Skeletal muscle tissue (tissue), 4 donors: Measurements from ENCODE around the gene TESK2. TPM values are rescaled to one million over a fixed set of nuclear protein-coding genes. Genes with fewer than 3 reads are reported as not detected.
"Not testable (repeated sequence)": the region's sequence is repeated elsewhere in the genome, so short reads cannot be mapped to it uniquely, and the experiment has no call there.

Source experiments
- H3K27ac ChIP-seq: one replicate; pipeline ENCODE4 v1.7.0; 2013; ENCODE audit warnings: mild to moderate bottlenecking, low read depth, low read length, inconsistent platforms
- H3K27me3 ChIP-seq, 3 donors: one replicate each; pipeline ENCODE4 v1.7.0; 2013; ENCODE audit warnings: low read length in 3 of 3; ENCODE audit not compliant: control insufficient read depth in 3 of 3, insufficient read depth in 3 of 3
- H3K36me3 ChIP-seq, 3 donors: one replicate each; pipeline ENCODE4 v1.7.0; 2013; ENCODE audit warnings: low read length in 3 of 3; ENCODE audit not compliant: control insufficient read depth in 3 of 3, insufficient read depth in 3 of 3
- H3K4me1 ChIP-seq, 3 donors: one replicate each; pipeline ENCODE4 v1.7.0; 2013; ENCODE audit warnings: low read length in 3 of 3, mild to moderate bottlenecking in 3 of 3; ENCODE audit not compliant: control insufficient read depth in 3 of 3, insufficient read depth in 3 of 3
- H3K4me3 ChIP-seq, 3 donors: one replicate each; pipeline ENCODE4 v1.7.0; 2013; ENCODE audit warnings: low read length in 3 of 3
- H3K9ac ChIP-seq, 3 donors: one replicate each; pipeline ENCODE4 v1.7.0; 2013; ENCODE audit warnings: low read length in 3 of 3, mild to moderate bottlenecking in 3 of 3, moderate library complexity in 2 of 3, low read depth in 1 of 3
- H3K9me3 ChIP-seq, 3 donors: one replicate each; pipeline ENCODE4 v1.7.0; 2013; ENCODE audit warnings: low read length in 3 of 3; ENCODE audit not compliant: control insufficient read depth in 3 of 3
- total RNA-seq: library from RNA; depleted of rRNA; stranded (reverse); fragments of >200 nt; gene quantifications from one replicate; pipeline ENCODE4 v1.2.3, GENCODE V29; 2014
- donor health status: Osteomylitis.

TESK2 gene
- total RNA-seq, 1 donor from 2014 or later = 2.6 TPM

GRCh38 chr1:45522324-45523104 lies 31.6 kb upstream of the TESK2 start:
- peak overlapping the region; percentile 91 for H3K27ac ChIP-seq
- H3K4me1 ChIP-seq = peaks cover 10 to 20% (median 17%) of the 10 kb centered on the region in 3 donors
- no peaks in the 10 kb centered on the region for H3K27me3 ChIP-seq
- peak overlapping the region; percentile 86 to 95 (median 94) for H3K4me3 ChIP-seq
- H3K9me3 ChIP-seq = no peaks in the 10 kb centered on the region
- peak overlapping the region; percentile 75 to 95 (median 95) for H3K9ac ChIP-seq
- peaks cover 0 to 3% (median 3%) of the 10 kb centered on the region in 3 donors for H3K36me3 ChIP-seq

GRCh38 chr1:45521413-45522323 lies 30.7 kb upstream of the TESK2 start, which contains the start of gene PRDX1:
Gene PRDX1 (minus strand): TSS chr1:45521884. CDS start chr1:45519043, 2,841 bp downstream.
- Histone ChIP-seq H3K36me3 (peaks cover 8 to 10% (median 9%) of the 10 kb centered on the region in 3 donors), H3K9me3 (no peaks in the 10 kb centered on the region), H3K4me1 (peaks cover 10 to 25% (median 20%) of the 10 kb centered on the region in 3 donors), H3K27me3 (no peaks in the 10 kb centered on the region), H3K4me3 (peak within 1 kb of the TSS; percentile 86 to 95 (median 94)), H3K9ac (peak within 1 kb of the TSS; percentile 75 to 95 (median 95)), H3K27ac (peak within 1 kb of the TSS; percentile 91)

- not testable (repeated sequence) for H3K9me3 ChIP-seq, H3K27ac ChIP-seq, H3K27me3 ChIP-seq, H3K9ac ChIP-seq
- H3K36me3 ChIP-seq = peaks cover 24 to 27% (median 27%) of the 10 kb centered on the region in 3 donors
- H3K4me1 ChIP-seq = peaks cover 10 to 25% (median 20%) of the 10 kb centered on the region in 3 donors
- peak overlapping the region in 1 of 3 donors; percentile 21 for H3K4me3 ChIP-seq
These were observed 28.8 kb upstream of the TESK2 start for GRCh38 chr1:45519774-45520173.

- peaks cover 10 to 25% (median 20%) of the 10 kb centered on the region in 3 donors for H3K4me1 ChIP-seq
These were observed 27.9 kb upstream of the TESK2 start for GRCh38 chr1:45518910-45519309.

GRCh38 chr1:45518366-45518765 lies 27.4 kb upstream of the TESK2 start:
- H3K4me3 ChIP-seq = not testable (repeated sequence)
- peaks cover 10 to 25% (median 20%) of the 10 kb centered on the region in 3 donors for H3K4me1 ChIP-seq

More at GRCh38 chr1:45518910-45519309, 27.9 kb upstream of the TESK2 start:
- Histone ChIP-seq H3K9ac (peak overlapping the region in 1 of 3 donors; percentile 16), H3K27me3 (no peaks in the 10 kb centered on the region), H3K4me3 (peak overlapping the region in 1 of 3 donors; percentile 21), H3K9me3 (no peaks in the 10 kb centered on the region), H3K27ac (no peak overlapping the region), H3K36me3 (peaks cover 30 to 35% (median 34%) of the 10 kb centered on the region in 3 donors)

GRCh38 chr1:45516465-45516864 lies 25.5 kb upstream of the TESK2 start:
- H3K4me1 ChIP-seq = peaks cover 5 to 21% (median 18%) of the 10 kb centered on the region in 3 donors
- H3K36me3 ChIP-seq = peaks cover 38 to 54% (median 53%) of the 10 kb centered on the region in 3 donors

More at GRCh38 chr1:45518366-45518765, 27.4 kb upstream of the TESK2 start:
- not testable (repeated sequence) for H3K27me3 ChIP-seq, H3K9ac ChIP-seq, H3K27ac ChIP-seq, H3K9me3 ChIP-seq
- H3K36me3 ChIP-seq = peaks cover 35 to 40% (median 40%) of the 10 kb centered on the region in 3 donors

GRCh38 chr1:45516036-45516435 lies 25.1 kb upstream of the TESK2 start:
- Histone ChIP-seq H3K4me1 (peaks cover 5 to 19% (median 18%) of the 10 kb centered on the region in 3 donors), H3K27ac (no peak overlapping the region), H3K4me3 (no peak overlapping the region), H3K27me3 (no peaks in the 10 kb centered on the region), H3K36me3 (peaks cover 40 to 58% (median 57%) of the 10 kb centered on the region in 3 donors), H3K9me3 (no peaks in the 10 kb centered on the region), H3K9ac (peak overlapping the region in 1 of 3 donors; percentile 50)

More at GRCh38 chr1:45516465-45516864, 25.5 kb upstream of the TESK2 start:
- no peak overlapping the region for H3K4me3 ChIP-seq
- no peaks in the 10 kb centered on the region for H3K9me3 ChIP-seq
- no peaks in the 10 kb centered on the region for H3K27me3 ChIP-seq
- no peak overlapping the region for H3K9ac ChIP-seq
- H3K27ac ChIP-seq = no peak overlapping the region

- H3K27ac ChIP-seq, H3K9ac ChIP-seq, H3K4me3 ChIP-seq, H3K9me3 ChIP-seq, H3K27me3 ChIP-seq: not testable (repeated sequence)
- peaks cover 2 to 11% (median 9%) of the 10 kb centered on the region in 3 donors for H3K4me1 ChIP-seq
- peaks cover 54 to 78% (median 74%) of the 10 kb centered on the region in 3 donors for H3K36me3 ChIP-seq
These were observed 22.7 kb upstream of the TESK2 start for GRCh38 chr1:45513532-45514260.

GRCh38 chr1:45512641-45513054 lies 21.7 kb upstream of the TESK2 start:
- no peaks in the 10 kb centered on the region for H3K9me3 ChIP-seq
- H3K4me1 ChIP-seq = peaks cover 6 to 15% (median 8%) of the 10 kb centered on the region in 3 donors
- no peak overlapping the region for H3K9ac ChIP-seq
- no peak overlapping the region for H3K27ac ChIP-seq
- peaks cover 54 to 88% (median 77%) of the 10 kb centered on the region in 3 donors for H3K36me3 ChIP-seq
- no peak overlapping the region for H3K4me3 ChIP-seq
- no peaks in the 10 kb centered on the region for H3K27me3 ChIP-seq
